SIG-M5 treated with dmso at 0.1 percent for 504 hours (cell line): Measurements from ENCODE around the gene GPHN.

Experiments used
- DNase-seq: peaks from one replicate; lab custom pipeline; 2025; ENCODE audit not compliant: unreplicated experiment; lab: John Stamatoyannopoulos, UW

Gene GPHN

GRCh38 chr14:67207810-67208209 lies 699.9 kb downstream of the GPHN start:
- DNase-seq: no peak

- no peak for DNase-seq
These were observed 710.2 kb downstream of the GPHN start for GRCh38 chr14:67218126-67218525.

- DNase-seq: peak; percentile 6
These were observed 713.5 kb downstream of the GPHN start for GRCh38 chr14:67221248-67221981.

GRCh38 chr14:67221982-67222328 lies 714.0 kb downstream of the GPHN start:
- DNase-seq: no peak

GRCh38 chr14:67225523-67225922 lies 717.6 kb downstream of the GPHN start:
- DNase-seq: no peak

- no peak for DNase-seq
These were observed 720.5 kb downstream of the GPHN start for GRCh38 chr14:67228325-67228984.
